ENCODE data around the gene CFAP53. TPM values are rescaled to one million over a fixed set of nuclear protein-coding genes. Genes with fewer than 3 reads are reported as not detected.

CFAP53 gene
- total and polyA plus RNA-seq, 2 of the 4 experiments (the other 2 are of a cell fraction), result under 0.01 to 0.12 TPM

- no peak overlapping the region for H3K23ac ChIP-seq (ENCODE audit: low read depth, low read length)
- no peaks in the 10 kb centered on the region for H3K36me3 ChIP-seq (ENCODE audit: control insufficient read depth, insufficient read depth, low read length)
- WGBS, 2 experiments (ENCODE audit: extremely low coverage in 2 of 2, insufficient read length in 1 of 2), result no CpG with 5 or more reads among the region's 28 CpGs
- H2AFZ ChIP-seq (replicated peaks; ENCODE audit: low read length, poor library complexity), result peak overlapping the region; percentile 99
- H3K9ac ChIP-seq (ENCODE audit: low read depth, low read length), result peak overlapping the region; percentile 63
- no peaks in the 10 kb centered on the region for H3K9me3 ChIP-seq (ENCODE audit: control insufficient read depth, insufficient read depth, low read length)
- H3K18ac ChIP-seq (ENCODE audit: low read depth, low read length), result peak overlapping the region; percentile 55
- H4K91ac ChIP-seq (ENCODE audit: insufficient read depth, low read depth, low read length), result no peak overlapping the region
- no peak for TF ChIP-seq NFE2L2 (IDR thresholded peaks at IDR 0.05; ENCODE audit: low read depth, low read length)
- no peak for TF ChIP-seq POLR2A (IDR thresholded peaks at IDR 0.05; ENCODE audit: low read depth, low read length)
- TF ChIP-seq MXI1 (IDR thresholded peaks at IDR 0.05; ENCODE audit: borderline replicate concordance, low read depth, low read length), result peak; percentile 50; the same call in 1 of the 2 replicates
- TF ChIP-seq CHD1 (IDR thresholded peaks at IDR 0.05; ENCODE audit: low read depth, low read length), result no peak
- TF ChIP-seq RAD21 (IDR thresholded peaks at IDR 0.05; ENCODE audit: low read length), result no peak
- no peaks in the 10 kb centered on the region for H4K20me1 ChIP-seq (ENCODE audit: insufficient read depth, low read length)
- H2BK120ac ChIP-seq (ENCODE audit: low read depth, low read length), result no peak overlapping the region
- peak overlapping the region; percentile 89 for H3K4me2 ChIP-seq (ENCODE audit: low read depth, low read length)
- H2BK15ac ChIP-seq (ENCODE audit: low read depth, low read length), result no peak overlapping the region
- H3K9me1 ChIP-seq (ENCODE audit: insufficient read depth, low read length), result no peaks in the 10 kb centered on the region
- ChIA-PET CTCF (interaction anchor here (0.8 kb wide), 1 partner anchor 59 kb away, joined by 3 read pairs; no protein-coding TSS in a partner anchor), POLR2A (ENCODE audit: unreplicated experiment) (no interaction called here)
- H3K79me1 ChIP-seq (ENCODE audit: low read depth in 1 of 2, low read length in 2 of 2), result no peaks in the 10 kb centered on the region
- H2AK5ac ChIP-seq (ENCODE audit: low read depth, low read length), result no peak overlapping the region
- BruUV-seq (replicated peaks), result no TSS peak
- dilution Hi-C loops (cut with HindIII; ENCODE audit: low sequenced_read_pairs, unreplicated experiment), result no loop called here
- H3K4ac ChIP-seq (ENCODE audit: low read depth, low read length), result peak overlapping the region; percentile 76; the same call in 1 of the 2 replicates
- H2BK20ac ChIP-seq (ENCODE audit: low read depth, low read length), result no peak overlapping the region
- intact Hi-C loops (cut with micrococcal nuclease), result no loop called here
- peak overlapping the region; percentile 83; the same call in 1 of the 2 replicates for H3K14ac ChIP-seq (replicated peaks; ENCODE audit: low read depth, low read length)
- peaks cover 14% of the 10 kb centered on the region for H3K27me3 ChIP-seq (ENCODE audit: control insufficient read depth, insufficient read depth, low read length)
- in situ Hi-C loops (cut with MboI; ENCODE audit: low sequenced_read_pairs), result loop anchor here (25.0 kb wide), 2 partner anchors 739 to 1661 kb away; partner anchors contain the start of gene SMAD4
- no peak overlapping the region for H3K56ac ChIP-seq (ENCODE audit: extremely low read depth, insufficient read depth, low read length)
- no peak overlapping the region for H2BK5ac ChIP-seq (ENCODE audit: low read depth, low read length, poor library complexity, severe bottlenecking)
- DNase-seq, result peak; percentile 61
- no peak overlapping the region for H2AK9ac ChIP-seq (replicated peaks; ENCODE audit: low read depth, low read length, poor library complexity)
- peak; percentile 99 for ATAC-seq (ENCODE audit: low read depth)
- H3K4me3 ChIP-seq (ENCODE audit: insufficient read depth, low read depth, low read length), result peak overlapping the region; percentile 49
- no peaks in the 10 kb centered on the region for H3K4me1 ChIP-seq (ENCODE audit: control insufficient read depth, insufficient read depth, low read length)
- H3K27ac ChIP-seq (ENCODE audit: insufficient read depth, low read length), result no peak overlapping the region
- peak overlapping the region; percentile 45 to 98; a peak in 3 of 4 replicates for H4K8ac ChIP-seq (ENCODE audit: low read depth in 2 of 2, low read length in 2 of 2)
- H4K5ac ChIP-seq (ENCODE audit: low read depth, low read length), result peak overlapping the region; percentile 81
Observed at GRCh38 chr18:50297621-50298442, 31.5 kb upstream of the CFAP53 start.
